ENCODE results near the gene HOMER2. TPM values are rescaled to one million over a fixed set of nuclear protein-coding genes. Genes with fewer than 3 reads are reported as not detected.

Gene HOMER2
- total RNA-seq, 1 experiment from 2014 or later = 14.2 TPM

DNA sequence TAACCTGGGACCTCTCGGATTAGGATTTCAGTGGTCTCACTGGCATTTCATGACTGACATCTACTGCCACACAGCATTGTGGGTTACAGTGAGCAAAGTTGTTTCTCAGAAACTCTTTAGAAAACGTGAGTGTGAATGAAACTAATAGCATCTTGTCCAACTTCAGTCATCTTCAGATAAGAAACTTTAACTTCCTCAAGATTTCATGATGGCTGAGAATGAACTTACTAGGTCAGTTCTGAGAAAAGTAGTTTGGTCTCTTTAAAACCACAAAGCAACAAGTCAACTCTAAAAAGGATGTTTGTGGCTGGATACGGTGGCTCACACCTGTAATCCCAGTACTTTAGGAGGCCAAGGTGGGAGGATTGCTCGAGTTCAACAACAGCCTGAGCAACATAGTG is 14.2 kb upstream of the HOMER2 start:
- Histone ChIP-seq H4K5ac (ENCODE audit: insufficient read length, low read depth, low read length) (no peak overlapping the region), H4K91ac (ENCODE audit: insufficient read length, low read depth, low read length) (no peak overlapping the region), H2AFZ (ENCODE audit: low read length) (no peak overlapping the region), H3K14ac (ENCODE audit: insufficient read depth, low read length) (no peak overlapping the region), H2BK12ac (ENCODE audit: insufficient read length, low read depth, low read length) (no peak overlapping the region), H3K79me2 (ENCODE audit: insufficient read depth, low read length) (no peaks in the 10 kb centered on the region), H3K9ac (ENCODE audit: extremely low read depth, insufficient read length, low read length) (no peak overlapping the region), H3K4ac (ENCODE audit: low read depth, low read length) (no peak overlapping the region), H3K56ac (ENCODE audit: insufficient read length, low read depth, low read length) (no peak overlapping the region), H3K9me3 (ENCODE audit: control insufficient read depth, low read depth, low read length) (no peaks in the 10 kb centered on the region), H3K79me1 (ENCODE audit: insufficient read depth, low read depth, low read length, poor library complexity, severe bottlenecking) (no peaks in the 10 kb centered on the region), H3K27ac (ENCODE audit: insufficient read length, low read depth, low read length) (no peak overlapping the region), H4K8ac (replicated peaks; ENCODE audit: insufficient read length, low read depth, low read length) (no peak overlapping the region), H3K23me2 (ENCODE audit: insufficient read length, low read depth, low read length, poor library complexity, severe bottlenecking) (no peaks in the 10 kb centered on the region), H3K4me2 (ENCODE audit: insufficient read depth, insufficient read length, low read length) (no peak overlapping the region), H2BK120ac (ENCODE audit: low read depth, low read length, poor library complexity, severe bottlenecking) (no peak overlapping the region), H3T11ph (ENCODE audit: low read length) (no peak overlapping the region), H3K23ac (ENCODE audit: insufficient read length, low read depth, low read length) (no peak overlapping the region), H3K4me1 (ENCODE audit: insufficient read depth, low read length) (no peaks in the 10 kb centered on the region), H3K27me3 (ENCODE audit: insufficient read depth, low read length) (no peaks in the 10 kb centered on the region), H4K20me1 (ENCODE audit: control insufficient read depth, insufficient read depth, insufficient read length) (no peaks in the 10 kb centered on the region), H2BK15ac (ENCODE audit: low read depth, low read length) (no peak overlapping the region), H2AK5ac (ENCODE audit: insufficient read length, low read length) (no peak overlapping the region), H3K18ac (ENCODE audit: insufficient read length, low read depth, low read length) (no peak overlapping the region), H2BK5ac (ENCODE audit: insufficient read length, low read length) (no peak overlapping the region), H2BK20ac (ENCODE audit: low read depth, low read length, poor library complexity, severe bottlenecking) (no peak overlapping the region)
- DNase-seq = no peak
- Mint-ChIP-seq H3K4me3 (no peak overlapping the region), H3K36me3 (ENCODE audit: insufficient read depth in 1 of 3, low read depth in 3 of 3) (no peaks in the 10 kb centered on the region), H3K9me3 (no peaks in the 10 kb centered on the region), H3K27ac (no peak overlapping the region), H3K27me3 (ENCODE audit: low read depth) (peaks cover 2% of the 10 kb centered on the region; the same call in 1 of the 2 replicates), H3K4me1 (peaks cover 11% of the 10 kb centered on the region in 2 experiments)
- TF ChIP-seq, protein P1, sequence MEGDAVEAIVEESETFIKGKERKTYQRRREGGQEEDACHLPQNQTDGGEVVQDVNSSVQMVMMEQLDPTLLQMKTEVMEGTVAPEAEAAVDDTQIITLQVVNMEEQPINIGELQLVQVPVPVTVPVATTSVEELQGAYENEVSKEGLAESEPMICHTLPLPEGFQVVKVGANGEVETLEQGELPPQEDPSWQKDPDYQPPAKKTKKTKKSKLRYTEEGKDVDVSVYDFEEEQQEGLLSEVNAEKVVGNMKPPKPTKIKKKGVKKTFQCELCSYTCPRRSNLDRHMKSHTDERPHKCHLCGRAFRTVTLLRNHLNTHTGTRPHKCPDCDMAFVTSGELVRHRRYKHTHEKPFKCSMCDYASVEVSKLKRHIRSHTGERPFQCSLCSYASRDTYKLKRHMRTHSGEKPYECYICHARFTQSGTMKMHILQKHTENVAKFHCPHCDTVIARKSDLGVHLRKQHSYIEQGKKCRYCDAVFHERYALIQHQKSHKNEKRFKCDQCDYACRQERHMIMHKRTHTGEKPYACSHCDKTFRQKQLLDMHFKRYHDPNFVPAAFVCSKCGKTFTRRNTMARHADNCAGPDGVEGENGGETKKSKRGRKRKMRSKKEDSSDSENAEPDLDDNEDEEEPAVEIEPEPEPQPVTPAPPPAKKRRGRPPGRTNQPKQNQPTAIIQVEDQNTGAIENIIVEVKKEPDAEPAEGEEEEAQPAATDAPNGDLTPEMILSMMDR (conservative IDR thresholded peaks at IDR 0.05) = no peak
- no CpG with 5 or more reads among the region's 4 CpGs for WGBS (ENCODE audit: extremely low coverage, insufficient read length, low lambda C conversion rate)

Measured in H9 (cell line).